Mesenchymal stem cell (in vitro differentiated cells and primary cell): ENCODE measurements around the gene MED13L.
A peak's percentile ranks its signal among the peaks of the same experiment; 100 is the strongest.

Source experiments
- DNase-seq: peaks from one replicate; pipeline ENCODE4 v3.0.0-alpha.2; 2013
- H2AFZ ChIP-seq: one replicate; pipeline ENCODE4 v1.6.1; 2013; ENCODE audit warnings: low read depth, mild to moderate bottlenecking, control low read depth, inconsistent platforms, low read length, moderate library complexity
- H2AK5ac ChIP-seq: 2 replicates; pipeline ENCODE4 v1.6.1; 2013; ENCODE audit warnings: low read length, moderate library complexity, mild to moderate bottlenecking, inconsistent platforms; ENCODE audit not compliant: severe bottlenecking
- H2BK120ac ChIP-seq: one replicate; pipeline ENCODE4 v1.6.1; 2013; ENCODE audit warnings: low read depth, mild to moderate bottlenecking, inconsistent platforms, low read length, moderate library complexity
- H2BK12ac ChIP-seq, 2 experiments: one replicate each; pipeline ENCODE4 v1.6.1; 2013; ENCODE audit warnings: inconsistent platforms in 2 of 2, low read length in 2 of 2, mild to moderate bottlenecking in 2 of 2, moderate library complexity in 2 of 2, control low read depth in 1 of 2
- H2BK15ac ChIP-seq: one replicate; pipeline ENCODE4 v1.6.1; 2013; ENCODE audit warnings: mild to moderate bottlenecking, low read depth, inconsistent platforms; ENCODE audit not compliant: poor library complexity, severe bottlenecking
- H2BK5ac ChIP-seq: 2 replicates; pipeline ENCODE4 v1.6.1; 2013; ENCODE audit warnings: low read depth, mild to moderate bottlenecking, low read length, control low read depth, inconsistent platforms; ENCODE audit not compliant: poor library complexity, severe bottlenecking
- H3K14ac ChIP-seq, 2 experiments: one replicate each; pipeline ENCODE4 v1.6.1; 2013; ENCODE audit warnings: inconsistent platforms in 2 of 2, low read length in 2 of 2, control low read depth in 1 of 2, mild to moderate bottlenecking in 1 of 2, moderate library complexity in 1 of 2
- H3K18ac ChIP-seq, 2 experiments: one replicate each; pipeline ENCODE4 v1.6.1; 2013; ENCODE audit warnings: inconsistent platforms in 2 of 2, low read length in 2 of 2, control low read depth in 1 of 2, low read depth in 1 of 2, mild to moderate bottlenecking in 1 of 2
- H3K23ac ChIP-seq, 2 experiments: one replicate each; pipeline ENCODE4 v1.6.1; 2013; ENCODE audit warnings: inconsistent platforms in 2 of 2, low read length in 2 of 2, mild to moderate bottlenecking in 2 of 2, moderate library complexity in 2 of 2, control low read depth in 1 of 2
- H3K27ac ChIP-seq: 2 replicates; pipeline ENCODE4 v1.5.1; 2013; ENCODE audit warnings: mild to moderate bottlenecking, moderate library complexity, low read length, control low read depth, inconsistent platforms; ENCODE audit not compliant: poor library complexity, severe bottlenecking
- H3K27me3 ChIP-seq, 2 experiments: 2 replicates each; pipeline versions ENCODE4 v1.6.1 to v1.7.0; 2013; ENCODE audit warnings: low read length in 2 of 2, mild to moderate bottlenecking in 2 of 2, moderate library complexity in 2 of 2, control low read depth in 1 of 2, inconsistent platforms in 1 of 2; ENCODE audit not compliant: control insufficient read depth in 1 of 2, insufficient read depth in 1 of 2
- H3K36me3 ChIP-seq, 2 experiments: 2 replicates each; pipeline versions ENCODE4 v1.6.1 to v1.7.0; 2013; ENCODE audit warnings: low read length in 2 of 2, control low read depth in 1 of 2, inconsistent platforms in 1 of 2, low read depth in 1 of 2, mild to moderate bottlenecking in 1 of 2; ENCODE audit not compliant: insufficient read depth in 2 of 2, control insufficient read depth in 1 of 2
- H3K4ac ChIP-seq, 2 experiments: one replicate each; pipeline ENCODE4 v1.6.1; 2013; ENCODE audit warnings: inconsistent platforms in 2 of 2, low read length in 2 of 2, mild to moderate bottlenecking in 2 of 2, moderate library complexity in 2 of 2, control low read depth in 1 of 2, low read depth in 1 of 2
- H3K4me1 ChIP-seq: 2 replicates; pipeline ENCODE4 v1.6.1; 2013; ENCODE audit warnings: low read depth, low read length, control low read depth; ENCODE audit not compliant: control insufficient read depth, insufficient read depth
- H3K4me2 ChIP-seq: 2 replicates; pipeline ENCODE4 v1.6.1; 2013; ENCODE audit warnings: low read length, mild to moderate bottlenecking, inconsistent platforms; ENCODE audit not compliant: poor library complexity, severe bottlenecking
- H3K4me3 ChIP-seq, 2 experiments: 2 replicates each; pipeline versions ENCODE4 v1.5.1 to v1.7.0; 2013; ENCODE audit warnings: low read length in 2 of 2, mild to moderate bottlenecking in 2 of 2, control low read depth in 1 of 2, low read depth in 1 of 2; ENCODE audit not compliant: insufficient read depth in 1 of 2
- H3K79me1 ChIP-seq: replicated peaks from 2 replicates; pipeline ENCODE4 v1.6.1; 2013; ENCODE audit warnings: mild to moderate bottlenecking, control low read depth, low read length, inconsistent platforms; ENCODE audit not compliant: poor library complexity, severe bottlenecking
- H3K9ac ChIP-seq: 2 replicates; pipeline ENCODE4 v1.7.0; 2013; ENCODE audit warnings: mild to moderate bottlenecking, low read length, moderate library complexity
- H3K9me3 ChIP-seq: 2 replicates; pipeline ENCODE4 v1.7.0; 2013; ENCODE audit warnings: mild to moderate bottlenecking, low read length; ENCODE audit not compliant: control insufficient read depth
- H4K8ac ChIP-seq: one replicate; pipeline ENCODE4 v1.6.1; 2013; ENCODE audit warnings: inconsistent platforms, mild to moderate bottlenecking, low read length, moderate library complexity
- H4K91ac ChIP-seq: one replicate; pipeline ENCODE4 v1.6.1; 2013; ENCODE audit warnings: mild to moderate bottlenecking, low read length, inconsistent platforms
- WGBS: methylation state at CpG from one replicate; pipeline ENCODE4 v1.1.7; 2013; ENCODE audit warnings: mixed read lengths; 5-methylcytosine and 5-hydroxymethylcytosine counted together

The MED13L gene

GRCh38 chr12:116024769-116025168 lies 252.7 kb downstream of the MED13L start:
- H2BK12ac ChIP-seq = no peak overlapping the region
- no peak overlapping the region for H2BK120ac ChIP-seq
- no peak for DNase-seq
- no CpG with 5 or more reads among the region's 2 CpGs for WGBS
- no peak overlapping the region for H2BK5ac ChIP-seq
- no peak overlapping the region for H3K4me3 ChIP-seq
- no peaks in the 10 kb centered on the region for H3K4me1 ChIP-seq
- H3K79me1 ChIP-seq = peaks cover 10% of the 10 kb centered on the region
- no peak overlapping the region for H4K91ac ChIP-seq
- no peak overlapping the region for H2AFZ ChIP-seq
- H4K8ac ChIP-seq = no peak overlapping the region
- H3K14ac ChIP-seq = no peak overlapping the region
- no peak overlapping the region for H3K4me2 ChIP-seq
- H2BK15ac ChIP-seq = no peak overlapping the region
- H3K23ac ChIP-seq = no peak overlapping the region
- peaks cover 0 to 19% of the 10 kb centered on the region in 2 experiments for H3K36me3 ChIP-seq
- no peak overlapping the region for H2AK5ac ChIP-seq
- no peak overlapping the region for H3K9ac ChIP-seq
- no peak overlapping the region for H3K18ac ChIP-seq
- no peak overlapping the region for H3K27ac ChIP-seq
- H3K27me3 ChIP-seq = no peaks in the 10 kb centered on the region
- no peaks in the 10 kb centered on the region for H3K9me3 ChIP-seq
- no peak overlapping the region for H3K4ac ChIP-seq

GRCh38 chr12:116019415-116019814 lies 258.1 kb downstream of the MED13L start:
- no peak overlapping the region for H2AK5ac ChIP-seq

GRCh38 chr12:116018282-116018681 lies 259.2 kb downstream of the MED13L start:
- Histone ChIP-seq H2BK120ac (no peak overlapping the region), H3K18ac (no peak overlapping the region), H2BK5ac (no peak overlapping the region), H3K23ac (no peak overlapping the region), H3K9ac (no peak overlapping the region), H3K4ac (no peak overlapping the region), H2BK15ac (no peak overlapping the region), H3K9me3 (no peaks in the 10 kb centered on the region), H3K36me3 (peaks cover 7 to 75% of the 10 kb centered on the region in 2 experiments), H3K4me3 (no peak overlapping the region), H3K4me2 (no peak overlapping the region), H3K79me1 (peaks cover 18% of the 10 kb centered on the region), H3K27ac (no peak overlapping the region), H3K14ac (no peak overlapping the region), H4K91ac (no peak overlapping the region), H2AK5ac (no peak overlapping the region), H3K4me1 (no peaks in the 10 kb centered on the region), H2AFZ (no peak overlapping the region), H3K27me3 (no peaks in the 10 kb centered on the region), H4K8ac (no peak overlapping the region), H2BK12ac (no peak overlapping the region)
- no peak for DNase-seq
- 88% methylated on average over 1 of the region's 2 CpGs for WGBS

More at GRCh38 chr12:116019415-116019814, 258.1 kb downstream of the MED13L start:
- Histone ChIP-seq H4K91ac (no peak overlapping the region), H3K9me3 (no peaks in the 10 kb centered on the region), H2BK5ac (no peak overlapping the region), H3K27ac (no peak overlapping the region), H2AFZ (no peak overlapping the region), H3K4me1 (no peaks in the 10 kb centered on the region), H3K4me2 (no peak overlapping the region), H2BK12ac (no peak overlapping the region), H3K36me3 (peaks cover 7 to 63% of the 10 kb centered on the region in 2 experiments), H3K4me3 (no peak overlapping the region), H3K4ac (no peak overlapping the region), H3K9ac (no peak overlapping the region), H2BK120ac (no peak overlapping the region), H2BK15ac (no peak overlapping the region), H3K27me3 (no peaks in the 10 kb centered on the region), H3K79me1 (peaks cover 15% of the 10 kb centered on the region), H3K18ac (no peak overlapping the region), H4K8ac (no peak overlapping the region), H3K14ac (no peak overlapping the region), H3K23ac (no peak overlapping the region)
- DNase-seq = no peak

GRCh38 chr12:116015525-116015924 lies 262.0 kb downstream of the MED13L start:
- no peak overlapping the region for H2BK12ac ChIP-seq
- H4K8ac ChIP-seq = no peak overlapping the region
- H3K4me1 ChIP-seq = no peaks in the 10 kb centered on the region
- H3K27me3 ChIP-seq = no peaks in the 10 kb centered on the region
- H3K36me3 ChIP-seq = peaks cover 13 to 87% of the 10 kb centered on the region in 2 experiments
- H3K9ac ChIP-seq = peak overlapping the region; percentile 20
- H2BK15ac ChIP-seq = no peak overlapping the region
- H2AK5ac ChIP-seq = no peak overlapping the region
- H3K4me2 ChIP-seq = no peak overlapping the region
- H2BK120ac ChIP-seq = no peak overlapping the region
- H3K79me1 ChIP-seq = peaks cover 18% of the 10 kb centered on the region
- no peak overlapping the region for H3K14ac ChIP-seq
- H3K23ac ChIP-seq = no peak overlapping the region
- H3K27ac ChIP-seq = no peak overlapping the region
- no peak overlapping the region for H4K91ac ChIP-seq
- H3K18ac ChIP-seq = no peak overlapping the region
- peak; percentile 77 for DNase-seq
- WGBS = no CpG with 5 or more reads among the region's 1 CpG
- no peak overlapping the region for H3K4ac ChIP-seq
- no peak overlapping the region for H2AFZ ChIP-seq
- no peaks in the 10 kb centered on the region for H3K9me3 ChIP-seq
- no peak overlapping the region for H2BK5ac ChIP-seq
- H3K4me3 ChIP-seq = no peak overlapping the region
